Activated T-cell treated with anti-CD3 and anti-CD28 coated beads, Interleukin-2, amount 50 U/mL, for 24 hours (primary cell): ENCODE data around the gene DHX32.

Experiments used
- DNase-seq: peaks from one replicate; pipeline ENCODE4 v3.0.0-alpha.2; 2020
- H3K27ac Mint-ChIP-seq: 2 replicates; pipeline ENCODE4 v1.8.0; 2020; ENCODE audit warnings: mild to moderate bottlenecking, mixed read lengths
- H3K27me3 Mint-ChIP-seq: 2 replicates; pipeline ENCODE4 v1.8.0; 2020; ENCODE audit warnings: mixed read lengths
- H3K36me3 Mint-ChIP-seq: 2 replicates; pipeline ENCODE4 v1.8.0; 2020; ENCODE audit warnings: low read depth, mixed read lengths
- H3K4me1 Mint-ChIP-seq: 2 replicates; pipeline ENCODE4 v1.8.0; 2020; ENCODE audit warnings: low read depth, mixed read lengths
- H3K4me3 Mint-ChIP-seq: 2 replicates; pipeline ENCODE4 v1.8.0; 2020; ENCODE audit warnings: mild to moderate bottlenecking, moderate library complexity, mixed read lengths
- H3K9me3 Mint-ChIP-seq: 2 replicates; pipeline ENCODE4 v1.8.0; 2020; ENCODE audit warnings: mixed read lengths

The DHX32 gene

DNA sequence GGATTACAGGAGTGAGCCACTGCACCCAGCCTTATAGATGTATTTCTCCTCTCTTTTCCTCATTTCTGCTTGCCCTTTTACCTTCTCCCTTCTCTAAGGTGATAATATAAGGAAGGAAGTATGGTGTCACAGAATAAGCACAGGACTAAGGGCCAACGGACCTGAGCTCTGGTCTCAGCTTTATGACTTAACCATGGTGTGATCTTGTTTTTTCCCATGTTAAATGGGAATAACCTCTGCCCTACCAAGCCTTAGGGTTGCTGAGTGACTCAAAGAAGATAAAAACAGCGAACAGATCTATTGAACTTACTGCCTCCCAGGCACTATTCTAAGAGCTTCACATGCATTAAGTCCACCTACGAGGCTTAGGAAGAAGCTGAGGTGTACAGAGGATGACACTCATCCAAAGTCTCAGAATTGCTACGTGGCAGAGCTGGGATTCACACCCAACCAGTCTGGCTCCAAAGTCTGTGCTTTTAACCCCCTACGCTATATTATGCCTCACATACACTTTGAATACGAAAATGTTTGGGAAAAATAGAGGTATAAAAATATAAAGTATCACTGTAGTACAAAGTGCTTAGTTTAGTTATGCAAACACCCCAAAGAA lies 63.6 kb downstream of the DHX32 start:
- H3K36me3 Mint-ChIP-seq, result peaks cover 40% of the 10 kb centered on the region
- no peaks in the 10 kb centered on the region for H3K9me3 Mint-ChIP-seq
- H3K27me3 Mint-ChIP-seq, result no peaks in the 10 kb centered on the region
- no peak overlapping the region for H3K27ac Mint-ChIP-seq
- DNase-seq, result no peak
- no peak overlapping the region for H3K4me3 Mint-ChIP-seq
- peaks cover 16% of the 10 kb centered on the region for H3K4me1 Mint-ChIP-seq

DNA sequence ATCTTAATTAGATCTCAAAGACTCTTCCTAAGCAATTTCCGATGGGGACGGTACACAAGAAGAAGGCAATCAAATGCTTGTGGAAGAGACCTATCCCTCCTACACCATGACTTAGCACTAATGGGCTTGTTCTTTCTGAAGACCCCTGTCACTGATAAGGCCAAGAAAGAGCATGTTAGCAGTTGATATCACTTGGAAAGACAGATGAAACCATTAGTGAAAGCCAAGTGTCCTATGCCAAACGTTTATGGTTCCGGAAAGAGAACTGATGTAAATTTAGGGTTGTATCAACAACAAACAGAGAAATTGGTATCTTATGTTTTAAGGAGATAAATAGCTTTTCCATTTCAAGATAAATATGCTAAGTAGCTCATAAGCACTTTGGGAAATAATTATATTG lies 64.5 kb downstream of the DHX32 start:
- no peak overlapping the region for H3K27ac Mint-ChIP-seq
- H3K4me1 Mint-ChIP-seq, result peaks cover 9% of the 10 kb centered on the region
- no peak for DNase-seq
- H3K36me3 Mint-ChIP-seq, result peaks cover 38% of the 10 kb centered on the region
- H3K9me3 Mint-ChIP-seq, result no peaks in the 10 kb centered on the region
- H3K27me3 Mint-ChIP-seq, result no peaks in the 10 kb centered on the region
- H3K4me3 Mint-ChIP-seq, result no peak overlapping the region

DNA sequence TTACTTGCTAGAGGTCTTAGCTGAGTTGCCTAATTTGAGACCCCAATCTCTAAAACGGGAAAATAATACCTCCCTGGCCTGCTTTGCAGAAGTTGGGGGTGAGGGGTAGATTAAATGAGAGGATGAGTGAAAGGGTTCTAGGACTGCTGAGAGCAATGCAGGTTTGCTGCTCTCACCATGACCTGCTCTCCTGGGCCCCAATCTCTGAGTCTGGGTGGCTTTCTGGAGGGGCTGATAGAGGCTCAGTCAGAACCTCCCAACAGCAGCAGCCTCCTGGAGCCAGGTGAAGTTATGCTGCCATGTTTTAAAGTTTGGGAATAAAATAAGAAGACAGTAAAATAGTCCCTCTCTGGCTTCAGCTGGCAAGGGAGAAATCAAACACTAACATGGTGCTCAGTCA lies 65.3 kb downstream of the DHX32 start:
- no peak for DNase-seq
- peak overlapping the region; percentile 8 for H3K27ac Mint-ChIP-seq
- peaks cover 44% of the 10 kb centered on the region for H3K36me3 Mint-ChIP-seq
- H3K4me1 Mint-ChIP-seq, result peaks cover 1% of the 10 kb centered on the region
- H3K9me3 Mint-ChIP-seq, result no peaks in the 10 kb centered on the region
- no peak overlapping the region for H3K4me3 Mint-ChIP-seq
- H3K27me3 Mint-ChIP-seq, result no peaks in the 10 kb centered on the region

DNA sequence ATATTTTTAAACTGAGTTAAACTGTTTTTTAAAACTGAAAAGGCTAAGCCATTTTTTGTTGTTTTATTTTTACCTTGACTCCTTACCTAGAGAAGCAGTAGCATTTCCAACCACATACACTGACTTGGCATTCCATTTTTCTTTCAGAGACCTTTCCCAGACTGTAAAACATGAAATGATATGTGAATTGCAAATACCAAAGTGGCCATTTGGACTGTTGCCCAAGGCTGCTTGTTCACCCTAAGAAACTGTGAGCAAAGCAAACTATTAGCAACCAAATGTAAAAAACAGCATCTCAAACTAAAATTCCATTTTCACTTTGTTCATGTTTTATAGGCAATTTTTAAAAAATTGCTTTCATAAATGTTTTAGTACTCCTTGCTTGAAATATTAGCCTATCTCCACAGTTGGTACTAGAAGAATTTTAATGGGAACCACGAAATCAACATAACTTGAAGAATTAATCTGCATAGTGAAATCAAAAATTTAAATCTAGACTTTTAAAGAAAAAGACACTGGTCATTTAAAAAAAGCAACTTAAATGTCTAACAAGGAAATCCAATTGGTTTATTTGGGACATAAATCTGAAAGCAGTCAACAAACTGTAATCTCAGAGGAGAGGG lies 68.9 kb downstream of the DHX32 start:
- H3K27me3 Mint-ChIP-seq, result no peaks in the 10 kb centered on the region
- H3K27ac Mint-ChIP-seq, result no peak overlapping the region
- H3K36me3 Mint-ChIP-seq, result peaks cover 73% of the 10 kb centered on the region
- H3K9me3 Mint-ChIP-seq, result no peaks in the 10 kb centered on the region
- H3K4me1 Mint-ChIP-seq, result no peaks in the 10 kb centered on the region
- no peak for DNase-seq
- no peak overlapping the region for H3K4me3 Mint-ChIP-seq

DNA sequence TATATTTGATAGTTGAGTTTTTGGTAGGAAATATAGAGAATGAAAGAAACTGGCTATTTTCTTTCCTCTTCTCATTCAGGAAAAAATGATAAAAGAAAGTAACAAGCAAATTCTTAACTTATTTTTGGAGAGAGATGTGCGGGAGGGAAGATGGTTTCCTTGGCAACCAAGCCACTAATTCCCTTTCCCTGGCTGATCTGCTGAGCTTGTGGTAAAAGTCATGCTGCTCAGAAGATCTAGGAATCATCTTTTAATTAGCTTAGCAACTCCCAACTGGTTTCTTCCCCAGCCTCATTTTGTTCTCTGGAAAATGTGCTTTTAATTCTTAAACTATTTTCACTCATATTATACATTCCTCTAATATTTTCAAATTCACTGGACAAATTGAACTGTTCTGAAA lies 69.8 kb downstream of the DHX32 start:
- peaks cover 82% of the 10 kb centered on the region for H3K36me3 Mint-ChIP-seq
- no peaks in the 10 kb centered on the region for H3K27me3 Mint-ChIP-seq
- H3K27ac Mint-ChIP-seq, result no peak overlapping the region
- no peaks in the 10 kb centered on the region for H3K9me3 Mint-ChIP-seq
- H3K4me3 Mint-ChIP-seq, result no peak overlapping the region
- DNase-seq, result no peak
- no peaks in the 10 kb centered on the region for H3K4me1 Mint-ChIP-seq

DNA sequence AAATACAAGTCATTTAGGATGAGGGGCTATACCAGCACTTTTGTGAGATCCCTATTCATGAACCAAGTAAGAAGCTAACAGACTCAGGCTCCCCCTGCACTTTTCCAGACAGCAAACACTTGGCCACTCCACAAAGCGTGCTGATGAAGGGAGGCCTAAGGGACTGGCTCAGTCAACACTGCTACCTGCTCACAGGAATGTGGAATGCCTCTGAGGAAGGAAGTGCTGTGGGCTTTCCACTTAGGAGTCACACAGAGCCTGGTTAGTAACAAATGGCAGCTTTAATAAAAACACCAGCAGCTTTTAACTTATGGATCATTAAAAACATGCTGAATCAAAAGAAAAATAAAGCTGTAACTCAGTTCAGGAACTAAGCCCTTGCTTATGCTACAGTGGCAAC lies 73.0 kb downstream of the DHX32 start:
- no peak overlapping the region for H3K27ac Mint-ChIP-seq
- H3K4me1 Mint-ChIP-seq, result no peaks in the 10 kb centered on the region
- no peak for DNase-seq
- H3K27me3 Mint-ChIP-seq, result no peaks in the 10 kb centered on the region
- no peak overlapping the region for H3K4me3 Mint-ChIP-seq
- peaks cover 79% of the 10 kb centered on the region for H3K36me3 Mint-ChIP-seq
- H3K9me3 Mint-ChIP-seq, result no peaks in the 10 kb centered on the region

DNA sequence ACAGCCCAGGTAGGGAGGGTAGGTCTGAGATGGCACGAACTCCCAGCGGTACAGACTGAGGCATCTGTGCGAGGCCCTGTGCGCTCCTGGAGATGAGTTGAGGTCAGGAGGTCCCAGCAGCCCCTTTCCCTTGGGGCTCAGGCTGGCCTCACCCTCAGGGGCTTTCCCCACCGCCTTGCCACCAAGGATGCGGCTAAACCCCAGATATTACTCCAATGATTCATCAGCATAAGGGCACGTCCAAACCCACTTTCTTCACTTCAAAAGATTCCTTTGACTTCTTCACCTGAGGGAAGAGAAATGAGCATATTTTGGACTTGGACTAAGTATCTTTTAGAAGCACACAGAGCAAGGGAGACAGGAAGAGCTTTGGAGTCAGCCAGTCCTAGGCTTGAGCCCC lies 78.4 kb downstream of the DHX32 start:
- Mint-ChIP-seq H3K27me3 (no peaks in the 10 kb centered on the region), H3K9me3 (no peaks in the 10 kb centered on the region), H3K36me3 (peaks cover 83% of the 10 kb centered on the region), H3K4me1 (no peaks in the 10 kb centered on the region), H3K27ac (peak overlapping the region; percentile 18), H3K4me3 (no peak overlapping the region)
- DNase-seq, result no peak

DNA sequence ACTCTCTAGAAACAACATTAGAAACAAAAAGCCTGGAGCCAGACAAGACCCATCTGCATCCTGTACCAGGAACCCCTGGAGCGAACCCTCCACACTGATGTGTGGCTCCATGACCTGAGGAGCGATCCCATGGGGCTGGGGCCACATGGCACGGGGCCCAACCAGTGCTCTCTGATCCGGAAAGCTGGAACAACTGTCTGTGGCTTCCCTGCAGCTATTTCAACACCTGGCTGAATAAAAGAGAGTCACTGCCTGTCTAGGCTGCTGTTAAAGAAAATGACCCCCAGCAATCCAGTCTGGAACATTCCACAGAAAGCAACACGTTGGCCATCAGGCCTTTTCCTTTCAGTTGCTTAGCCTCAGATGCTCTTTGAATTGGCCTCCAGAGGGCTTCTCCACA lies 79.0 kb downstream of the DHX32 start:
- H3K36me3 Mint-ChIP-seq, result peaks cover 83% of the 10 kb centered on the region
- no peaks in the 10 kb centered on the region for H3K9me3 Mint-ChIP-seq
- H3K4me1 Mint-ChIP-seq, result no peaks in the 10 kb centered on the region
- no peaks in the 10 kb centered on the region for H3K27me3 Mint-ChIP-seq
- no peak for DNase-seq
- H3K27ac Mint-ChIP-seq, result no peak overlapping the region
- H3K4me3 Mint-ChIP-seq, result no peak overlapping the region

DNA sequence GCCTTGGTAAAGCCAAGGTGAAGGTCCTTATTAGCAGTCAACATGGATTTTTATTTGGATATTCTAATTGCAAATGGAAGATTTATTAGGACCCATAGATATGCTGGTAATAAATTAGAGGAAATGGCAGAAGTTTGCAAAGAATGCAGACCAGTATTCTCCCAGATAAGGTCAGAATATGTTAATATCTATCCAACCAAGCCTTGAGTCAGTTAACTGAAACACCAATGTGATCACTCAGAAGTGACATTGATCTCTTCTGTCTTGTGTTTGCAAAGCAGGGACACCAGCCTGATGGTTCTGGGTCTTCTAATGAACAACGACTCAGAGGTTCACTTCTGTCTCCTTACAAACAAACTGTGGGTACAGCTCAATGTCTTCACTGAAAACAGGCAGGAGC lies 79.5 kb downstream of the DHX32 start:
- peaks cover 82% of the 10 kb centered on the region for H3K36me3 Mint-ChIP-seq

DNA sequence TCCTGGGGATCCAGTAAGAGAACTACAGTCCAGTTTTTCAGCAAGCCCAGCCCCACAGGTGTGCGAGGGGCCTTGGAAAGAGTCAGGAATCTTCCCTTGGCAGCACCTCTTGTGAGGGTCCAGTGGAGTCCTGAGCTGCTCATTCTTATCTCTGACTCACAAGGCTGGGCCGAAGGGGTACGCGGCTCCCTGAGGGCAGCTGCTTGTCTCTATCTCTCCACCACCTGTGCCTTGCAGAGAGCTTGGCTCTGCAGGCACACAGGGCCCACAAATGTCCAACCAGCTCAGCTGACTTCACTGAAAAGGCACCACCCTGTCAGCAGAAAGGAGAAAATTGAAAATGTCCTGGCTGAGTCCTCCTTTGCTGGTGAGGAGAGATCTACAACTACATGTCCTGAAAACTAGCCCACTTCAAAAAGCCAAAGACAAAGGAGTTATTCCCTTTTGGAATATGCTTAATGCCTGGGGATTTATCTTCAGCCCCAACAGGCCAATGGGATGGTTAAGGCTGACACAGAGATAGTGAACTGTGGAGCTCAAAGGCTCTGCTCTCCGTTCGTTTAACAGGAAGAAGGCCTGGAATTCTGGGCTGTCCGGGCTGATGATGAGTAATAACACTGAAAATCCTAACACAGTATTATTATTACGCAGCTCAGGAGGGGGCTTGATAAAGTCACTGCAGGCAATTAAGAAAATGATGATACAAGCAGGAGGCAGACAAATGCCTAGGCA lies 81.5 kb downstream of the DHX32 start:
- no peak overlapping the region for H3K4me3 Mint-ChIP-seq
- H3K36me3 Mint-ChIP-seq, result peaks cover 77% of the 10 kb centered on the region
- no peaks in the 10 kb centered on the region for H3K27me3 Mint-ChIP-seq
- H3K9me3 Mint-ChIP-seq, result no peaks in the 10 kb centered on the region
- H3K4me1 Mint-ChIP-seq, result no peaks in the 10 kb centered on the region
- H3K27ac Mint-ChIP-seq, result peak overlapping the region; percentile 10
- no peak for DNase-seq

More for the DNA sequence above, 79.5 kb downstream of the DHX32 start:
- no peaks in the 10 kb centered on the region for H3K9me3 Mint-ChIP-seq
- H3K4me3 Mint-ChIP-seq, result no peak overlapping the region
- no peaks in the 10 kb centered on the region for H3K27me3 Mint-ChIP-seq
- DNase-seq, result no peak
- no peak overlapping the region for H3K27ac Mint-ChIP-seq
- H3K4me1 Mint-ChIP-seq, result no peaks in the 10 kb centered on the region

DNA sequence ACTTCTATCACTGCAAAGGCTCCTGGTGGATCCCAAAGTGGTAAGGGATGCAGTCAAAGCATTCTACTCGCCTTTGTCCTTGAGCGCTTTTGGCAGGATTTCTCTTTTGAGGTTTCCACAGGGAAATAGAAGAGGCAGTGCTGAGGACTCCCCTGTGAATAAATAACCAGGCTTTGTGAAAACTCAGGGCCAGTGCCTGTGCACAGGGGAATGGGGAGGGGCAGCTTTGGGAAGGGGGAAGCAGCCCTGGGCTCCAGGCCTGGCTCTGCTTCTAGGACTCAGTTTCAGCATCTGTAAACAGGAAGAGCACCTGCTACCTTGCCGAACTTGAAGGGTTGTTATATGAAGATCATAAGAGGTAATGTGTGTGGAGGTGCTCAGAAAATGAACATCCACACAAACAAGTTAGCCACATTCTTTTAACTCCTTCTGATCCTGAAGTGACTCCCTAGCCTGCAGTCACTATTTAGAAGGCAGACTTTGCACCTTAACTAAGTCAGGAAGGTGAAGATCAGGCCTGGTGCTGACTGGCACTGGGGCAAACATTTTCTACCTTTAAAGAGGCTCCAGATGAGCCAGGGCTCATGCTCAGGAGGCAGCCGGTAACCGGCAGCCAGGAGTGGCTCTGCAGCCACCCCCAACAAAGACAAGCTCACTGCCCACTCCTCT lies 83.0 kb downstream of the DHX32 start:
- H3K4me1 Mint-ChIP-seq, result no peaks in the 10 kb centered on the region
- H3K4me3 Mint-ChIP-seq, result no peak overlapping the region
- no peaks in the 10 kb centered on the region for H3K9me3 Mint-ChIP-seq
- H3K27me3 Mint-ChIP-seq, result no peaks in the 10 kb centered on the region
- H3K36me3 Mint-ChIP-seq, result peaks cover 79% of the 10 kb centered on the region
- no peak for DNase-seq
- no peak overlapping the region for H3K27ac Mint-ChIP-seq

DNA sequence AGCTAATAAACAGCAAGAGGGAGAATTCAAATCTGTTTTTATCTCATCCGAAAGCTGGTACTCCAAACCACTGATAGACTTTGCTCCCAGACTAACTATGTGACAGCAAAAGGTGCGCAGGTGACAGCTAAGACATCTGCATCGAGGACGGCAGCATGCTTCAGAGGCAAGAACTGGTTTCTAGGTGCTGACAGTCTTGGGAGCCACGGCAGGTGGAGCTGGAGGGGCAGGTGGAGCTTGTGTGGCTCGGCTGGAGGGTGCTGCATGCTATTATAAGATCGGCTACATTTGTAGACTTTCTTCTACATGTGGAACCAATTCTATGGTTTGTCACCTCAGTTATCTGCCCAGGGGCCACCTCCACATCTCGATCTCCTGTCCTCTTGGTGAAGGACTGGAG lies 83.7 kb downstream of the DHX32 start:
- no peak overlapping the region for H3K4me3 Mint-ChIP-seq
- DNase-seq, result no peak
- no peaks in the 10 kb centered on the region for H3K4me1 Mint-ChIP-seq
- H3K9me3 Mint-ChIP-seq, result no peaks in the 10 kb centered on the region
- no peaks in the 10 kb centered on the region for H3K27me3 Mint-ChIP-seq
- H3K36me3 Mint-ChIP-seq, result peaks cover 80% of the 10 kb centered on the region
- no peak overlapping the region for H3K27ac Mint-ChIP-seq

DNA sequence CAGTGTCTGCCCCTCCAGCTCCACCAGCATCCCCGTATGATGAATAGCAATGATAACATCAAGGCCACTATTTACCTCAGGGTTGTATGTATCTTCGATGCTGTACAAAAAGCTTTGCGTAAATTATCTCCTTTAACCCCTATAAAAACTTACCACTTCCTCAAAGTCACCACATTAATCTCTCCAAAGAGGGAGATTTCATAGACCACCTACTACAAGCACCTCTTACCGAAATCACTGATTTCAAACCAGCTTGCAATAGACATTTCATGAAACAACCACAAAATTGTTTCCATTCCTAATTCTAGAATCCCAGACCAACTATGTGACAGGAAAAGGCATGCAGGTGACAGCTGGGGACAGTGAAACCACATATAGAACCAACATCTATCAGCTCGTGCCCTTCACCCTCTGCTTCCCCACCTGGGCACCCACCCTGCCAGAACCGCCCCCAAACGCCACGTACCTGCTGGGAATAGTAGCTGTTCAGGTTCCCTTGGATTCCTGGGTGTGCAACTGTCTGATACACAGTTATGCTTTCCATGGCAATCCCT lies 85.4 kb downstream of the DHX32 start:
- no peaks in the 10 kb centered on the region for H3K4me1 Mint-ChIP-seq
- H3K27me3 Mint-ChIP-seq, result no peaks in the 10 kb centered on the region
- no peaks in the 10 kb centered on the region for H3K9me3 Mint-ChIP-seq
- no peak for DNase-seq
- no peak overlapping the region for H3K4me3 Mint-ChIP-seq
- peaks cover 77% of the 10 kb centered on the region for H3K36me3 Mint-ChIP-seq
- peak overlapping the region; percentile 19 for H3K27ac Mint-ChIP-seq

DNA sequence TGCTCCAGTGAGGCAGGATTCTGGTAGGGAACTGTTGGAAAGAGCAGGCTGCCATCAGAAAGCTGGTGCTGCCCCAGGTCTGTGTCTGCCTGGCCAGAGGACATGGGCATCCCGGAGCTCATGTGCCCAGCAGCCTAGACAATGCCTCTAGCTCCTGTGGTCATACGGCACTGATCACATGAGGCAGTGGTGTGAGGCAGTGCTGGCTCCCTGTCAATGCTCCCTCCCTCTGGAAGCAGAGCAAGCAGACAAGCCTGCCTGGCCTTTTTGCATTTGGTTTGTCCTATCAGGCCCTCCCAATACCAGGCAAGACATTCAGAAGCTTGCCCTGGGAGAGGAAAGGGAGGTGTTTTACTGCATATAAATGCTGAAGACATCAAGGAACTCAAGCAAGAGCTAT lies 86.0 kb downstream of the DHX32 start:
- H3K36me3 Mint-ChIP-seq, result peaks cover 75% of the 10 kb centered on the region
- H3K27ac Mint-ChIP-seq, result no peak overlapping the region
- H3K27me3 Mint-ChIP-seq, result no peaks in the 10 kb centered on the region
- H3K4me3 Mint-ChIP-seq, result no peak overlapping the region
- no peaks in the 10 kb centered on the region for H3K4me1 Mint-ChIP-seq
- DNase-seq, result no peak
- H3K9me3 Mint-ChIP-seq, result no peaks in the 10 kb centered on the region
